IPS-NIHi11 (cell line): Measurements from ENCODE around the gene BHLHA9.
"Not testable (repeated sequence)": the region's sequence is repeated elsewhere in the genome, so short reads cannot be mapped to it uniquely, and the experiment has no call there.

Source experiments
- DNase-seq: peaks from one replicate; pipeline ENCODE4 v3.0.0; 2012; ENCODE audit warnings: mixed read lengths, low spot score

Gene BHLHA9

DNA sequence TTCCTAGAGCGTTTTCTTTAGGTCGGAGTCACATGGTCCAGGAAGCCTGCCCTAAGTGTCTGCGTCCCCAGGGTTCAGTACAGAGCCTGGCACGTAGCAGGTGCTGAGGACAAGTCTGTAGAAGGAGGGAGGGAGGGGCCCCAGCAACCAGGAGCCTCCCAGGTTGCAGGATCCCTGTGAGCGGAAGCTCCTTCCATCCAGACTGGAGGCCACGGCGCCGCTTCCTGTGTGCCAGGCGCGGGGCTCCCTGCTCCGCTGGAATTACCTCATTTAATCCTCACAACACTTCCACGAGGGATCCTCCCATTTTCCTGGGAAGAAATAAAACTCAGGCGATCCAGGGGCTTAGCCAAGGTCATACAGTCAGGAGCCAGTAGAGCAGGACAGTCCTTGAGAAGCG is 31.3 kb downstream of the BHLHA9 start:
- DNase-seq: no peak

DNA sequence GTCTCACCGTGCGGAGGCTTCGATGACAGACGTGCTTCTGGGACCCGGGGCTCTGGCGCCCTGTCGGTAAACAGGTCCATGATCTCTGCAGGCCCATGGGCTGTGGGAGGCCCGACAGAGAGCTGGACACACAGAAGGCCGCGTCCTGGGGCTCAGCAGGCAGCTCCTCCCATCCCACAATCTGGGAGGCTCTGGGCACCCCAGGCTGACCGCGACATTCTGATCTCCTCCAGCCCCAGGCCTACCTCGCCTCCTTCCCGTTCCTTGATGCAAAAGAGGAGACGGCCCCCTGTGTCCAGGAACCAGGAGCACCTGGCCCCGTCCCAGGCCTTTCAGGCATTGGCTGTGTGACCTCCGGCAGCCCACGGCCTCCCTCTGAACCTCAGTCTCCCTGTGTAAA is 32.5 kb downstream of the BHLHA9 start:
- no peak for DNase-seq

DNA sequence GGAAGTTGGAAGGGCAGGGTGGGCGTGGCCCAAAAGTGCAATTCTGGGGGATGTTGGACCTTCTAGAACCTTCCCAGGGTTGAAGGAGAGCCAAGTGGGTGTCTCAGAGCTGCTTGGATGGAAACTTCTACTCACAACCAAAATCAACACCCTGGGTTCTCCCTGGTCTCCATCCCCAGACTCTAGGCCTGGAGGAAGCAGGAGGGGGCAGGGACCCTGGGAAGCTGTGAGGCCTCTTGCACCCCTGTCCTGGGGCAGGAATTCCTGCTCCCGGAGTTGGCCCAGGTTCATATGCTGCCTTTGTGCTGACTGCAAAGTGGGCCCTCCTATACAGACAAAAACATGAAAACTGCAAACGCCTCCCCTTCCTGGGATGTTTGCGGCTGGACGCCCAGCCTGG is 34.3 kb downstream of the BHLHA9 start:
- no peak for DNase-seq

DNA sequence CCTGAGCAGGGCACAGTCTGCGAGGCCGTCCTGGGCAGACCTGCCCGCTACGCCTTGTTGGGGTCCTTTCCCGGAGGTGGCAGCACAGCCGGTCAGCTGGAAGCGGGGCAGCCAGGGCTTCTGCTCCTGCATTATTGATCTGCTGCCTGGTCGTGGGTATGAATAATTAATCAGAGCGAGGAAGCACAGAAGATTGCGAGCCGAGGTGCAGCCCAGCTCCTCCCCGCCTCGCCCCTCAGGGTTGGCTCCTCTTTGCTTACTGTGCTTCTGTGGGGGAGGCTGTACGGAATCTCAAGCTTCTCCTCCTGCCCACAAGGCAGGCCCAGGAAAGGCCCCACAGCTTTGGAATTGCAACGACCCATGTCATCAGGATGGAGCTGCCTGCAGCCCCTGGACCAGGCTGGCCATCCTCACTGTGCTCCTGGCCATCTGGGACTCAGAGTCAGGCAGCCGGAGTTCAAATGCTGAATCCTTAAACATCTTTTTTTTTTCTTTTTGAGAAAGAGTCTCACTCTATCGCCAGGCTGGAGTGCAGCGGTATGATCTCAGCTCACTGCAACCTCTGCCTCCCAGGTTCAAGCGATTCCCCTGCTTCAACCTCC is 34.8 kb downstream of the BHLHA9 start:
- no peak for DNase-seq

DNA sequence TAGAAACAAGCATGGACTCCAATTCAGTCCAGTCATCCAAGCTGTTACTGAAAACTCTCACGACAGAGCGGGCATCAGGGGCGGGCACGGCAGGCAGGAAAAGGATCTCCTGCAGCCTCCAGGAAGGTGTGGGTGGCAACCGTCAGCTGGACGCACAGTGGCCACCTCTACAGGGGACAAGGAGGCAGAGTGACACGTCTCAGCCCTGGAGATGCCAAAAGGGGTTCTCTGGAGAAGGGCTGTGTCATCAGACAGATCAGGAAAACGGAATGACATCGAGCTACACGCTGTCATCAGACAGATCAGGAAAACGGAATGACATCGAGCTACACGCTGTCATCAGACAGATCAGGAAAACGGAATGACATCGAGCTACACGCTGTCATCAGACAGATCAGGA is 37.6 kb downstream of the BHLHA9 start:
- not testable (repeated sequence) for DNase-seq

- peak; percentile 67 for DNase-seq
Measured at GRCh38 chr17:1312261-1312870, 42.1 kb downstream of the BHLHA9 start.

- no peak for DNase-seq
Measured at GRCh38 chr17:1313270-1314005, 43.2 kb downstream of the BHLHA9 start.

- no peak for DNase-seq
Measured at GRCh38 chr17:1315409-1315808, 45.2 kb downstream of the BHLHA9 start.

- DNase-seq: no peak
Measured at GRCh38 chr17:1315891-1316403, 45.7 kb downstream of the BHLHA9 start.
